Measurements from ENCODE around the gene CDH2. TPM values are rescaled to one million over a fixed set of nuclear protein-coding genes. Genes with fewer than 3 reads are reported as not detected.

The CDH2 gene
- polyA plus RNA-seq, 1 donor from 2014 or later = 199 TPM

DNA sequence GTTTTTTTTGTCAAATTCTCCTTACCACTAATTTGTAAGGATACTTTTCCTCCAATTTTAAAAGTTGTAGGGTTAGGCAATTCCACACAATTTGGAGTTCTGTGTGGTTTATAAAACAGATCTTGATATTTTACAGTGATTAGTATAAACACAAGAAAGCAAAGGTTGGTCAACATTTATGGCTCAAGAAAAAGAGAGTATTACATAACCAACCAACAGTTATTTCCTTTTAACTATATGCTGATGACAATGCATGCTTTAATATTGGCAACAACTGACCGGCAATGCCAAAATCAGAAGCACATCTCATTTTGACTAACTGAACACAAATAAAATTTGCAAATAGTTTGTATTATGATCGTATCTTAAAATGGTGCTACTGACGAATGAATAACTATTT is 137.2 kb downstream of the CDH2 start:
- no peaks in the 10 kb centered on the region for H3K27me3 ChIP-seq (ENCODE audit: insufficient read depth, low read depth, low read length)
- H3K9ac ChIP-seq (ENCODE audit: low read length) = no peak overlapping the region
- H3K36me3 ChIP-seq (ENCODE audit: insufficient read depth, low read length) = no peaks in the 10 kb centered on the region
- H3K27ac ChIP-seq (ENCODE audit: low read length) = no peak overlapping the region
- no peak overlapping the region for H3K4me3 ChIP-seq (ENCODE audit: low read length)
- H3F3A ChIP-seq (ENCODE audit: insufficient read depth, low read length, poor library complexity, severe bottlenecking) = peaks cover 3% of the 10 kb centered on the region
- no peak overlapping the region for H2AFZ ChIP-seq (ENCODE audit: low read depth, low read length)
- TF ChIP-seq EZH2 (IDR thresholded peaks at IDR 0.05; ENCODE audit: borderline replicate concordance, insufficient read depth, low read length, poor library complexity, severe bottlenecking) (no peak), SMC3 (conservative IDR thresholded peaks at IDR 0.05; ENCODE audit: poor library complexity) (no peak), POLR2AphosphoS5 (IDR thresholded peaks at IDR 0.05) (no peak), MXI1 (conservative IDR thresholded peaks at IDR 0.05; ENCODE audit: poor library complexity, severe bottlenecking) (no peak), RAD21 (conservative IDR thresholded peaks at IDR 0.05) (no peak), TAF1 (IDR thresholded peaks at IDR 0.05; ENCODE audit: low read depth) (no peak)
- no peaks in the 10 kb centered on the region for H3K9me3 ChIP-seq (ENCODE audit: low read length)
- peaks cover 91% of the 10 kb centered on the region for H3K79me2 ChIP-seq (replicated peaks; ENCODE audit: insufficient read depth, low read length)
- H3K4me2 ChIP-seq (ENCODE audit: low read length) = no peak overlapping the region
- no peaks in the 10 kb centered on the region for H3K9me2 ChIP-seq (ENCODE audit: insufficient read depth, low read length)
- H4K20me1 ChIP-seq (ENCODE audit: insufficient read depth) = peaks cover 7% of the 10 kb centered on the region

GRCh38 chr18:28039078-28039477 is 137.9 kb downstream of the CDH2 start:
- Histone ChIP-seq H3K9ac (ENCODE audit: low read length) (no peak overlapping the region), H3K79me2 (replicated peaks; ENCODE audit: insufficient read depth, low read length) (peaks cover 91% of the 10 kb centered on the region), H3K27me3 (ENCODE audit: insufficient read depth, low read depth, low read length) (no peaks in the 10 kb centered on the region), H3K4me2 (ENCODE audit: low read length) (no peak overlapping the region), H3K36me3 (ENCODE audit: insufficient read depth, low read length) (no peaks in the 10 kb centered on the region), H4K20me1 (ENCODE audit: insufficient read depth) (peaks cover 7% of the 10 kb centered on the region), H3K9me3 (ENCODE audit: low read length) (no peaks in the 10 kb centered on the region), H3F3A (ENCODE audit: insufficient read depth, low read length, poor library complexity, severe bottlenecking) (peaks cover 6% of the 10 kb centered on the region), H3K4me3 (ENCODE audit: low read length) (no peak overlapping the region), H3K9me2 (ENCODE audit: insufficient read depth, low read length) (no peaks in the 10 kb centered on the region), H3K27ac (ENCODE audit: low read length) (no peak overlapping the region), H2AFZ (ENCODE audit: low read depth, low read length) (no peak overlapping the region)
- TF ChIP-seq SMC3 (conservative IDR thresholded peaks at IDR 0.05; ENCODE audit: poor library complexity) (no peak), CTCF (IDR thresholded peaks at IDR 0.05; ENCODE audit: poor library complexity, severe bottlenecking) (no peak), EP300 (conservative IDR thresholded peaks at IDR 0.05; ENCODE audit: poor library complexity, severe bottlenecking) (no peak), EZH2 (IDR thresholded peaks at IDR 0.05; ENCODE audit: borderline replicate concordance, insufficient read depth, low read length, poor library complexity, severe bottlenecking) (no peak), MXI1 (conservative IDR thresholded peaks at IDR 0.05; ENCODE audit: poor library complexity, severe bottlenecking) (no peak), TAF1 (IDR thresholded peaks at IDR 0.05; ENCODE audit: low read depth) (no peak), RAD21 (conservative IDR thresholded peaks at IDR 0.05) (no peak)
- TF ChIP-seq, protein P1, sequence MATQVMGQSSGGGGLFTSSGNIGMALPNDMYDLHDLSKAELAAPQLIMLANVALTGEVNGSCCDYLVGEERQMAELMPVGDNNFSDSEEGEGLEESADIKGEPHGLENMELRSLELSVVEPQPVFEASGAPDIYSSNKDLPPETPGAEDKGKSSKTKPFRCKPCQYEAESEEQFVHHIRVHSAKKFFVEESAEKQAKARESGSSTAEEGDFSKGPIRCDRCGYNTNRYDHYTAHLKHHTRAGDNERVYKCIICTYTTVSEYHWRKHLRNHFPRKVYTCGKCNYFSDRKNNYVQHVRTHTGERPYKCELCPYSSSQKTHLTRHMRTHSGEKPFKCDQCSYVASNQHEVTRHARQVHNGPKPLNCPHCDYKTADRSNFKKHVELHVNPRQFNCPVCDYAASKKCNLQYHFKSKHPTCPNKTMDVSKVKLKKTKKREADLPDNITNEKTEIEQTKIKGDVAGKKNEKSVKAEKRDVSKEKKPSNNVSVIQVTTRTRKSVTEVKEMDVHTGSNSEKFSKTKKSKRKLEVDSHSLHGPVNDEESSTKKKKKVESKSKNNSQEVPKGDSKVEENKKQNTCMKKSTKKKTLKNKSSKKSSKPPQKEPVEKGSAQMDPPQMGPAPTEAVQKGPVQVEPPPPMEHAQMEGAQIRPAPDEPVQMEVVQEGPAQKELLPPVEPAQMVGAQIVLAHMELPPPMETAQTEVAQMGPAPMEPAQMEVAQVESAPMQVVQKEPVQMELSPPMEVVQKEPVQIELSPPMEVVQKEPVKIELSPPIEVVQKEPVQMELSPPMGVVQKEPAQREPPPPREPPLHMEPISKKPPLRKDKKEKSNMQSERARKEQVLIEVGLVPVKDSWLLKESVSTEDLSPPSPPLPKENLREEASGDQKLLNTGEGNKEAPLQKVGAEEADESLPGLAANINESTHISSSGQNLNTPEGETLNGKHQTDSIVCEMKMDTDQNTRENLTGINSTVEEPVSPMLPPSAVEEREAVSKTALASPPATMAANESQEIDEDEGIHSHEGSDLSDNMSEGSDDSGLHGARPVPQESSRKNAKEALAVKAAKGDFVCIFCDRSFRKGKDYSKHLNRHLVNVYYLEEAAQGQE (IDR thresholded peaks at IDR 0.05; ENCODE audit: borderline replicate concordance) = no peak
